DOHH2 (cell line): ENCODE results near the gene SLC19A1.

Experiments
- H3F3A ChIP-seq: fragments of 200-600 bp; sonication (generic), shearing (Covaris generic); 2 replicates; pipeline ENCODE4 v1.6.0; 2016; ENCODE audit warnings: antibody characterized with exemption, mild to moderate bottlenecking; ENCODE audit not compliant: control insufficient read depth, insufficient read depth
- H3K27ac ChIP-seq: fragments of 200-600 bp; sonication (generic); 2 replicates; pipeline ENCODE4 v1.5.1; 2014; ENCODE audit warnings: low read depth, mild to moderate bottlenecking, low read length, moderate library complexity
- H3K27me3 ChIP-seq: fragments of 200-600 bp; sonication (generic); 2 replicates; pipeline ENCODE4 v1.6.1; 2014; ENCODE audit warnings: mild to moderate bottlenecking, low read length, mixed read lengths; ENCODE audit not compliant: control insufficient read depth
- H3K36me3 ChIP-seq: fragments of 200-600 bp; sonication (generic); 2 replicates; pipeline ENCODE4 v1.6.1; 2014; ENCODE audit warnings: mild to moderate bottlenecking, low read length, moderate library complexity, mixed read lengths; ENCODE audit not compliant: control insufficient read depth
- H3K4me1 ChIP-seq: fragments of 200-600 bp; sonication (generic); 2 replicates; pipeline ENCODE4 v1.6.1; 2014; ENCODE audit warnings: mild to moderate bottlenecking, low read length, mixed read lengths; ENCODE audit not compliant: control insufficient read depth
- H3K4me2 ChIP-seq: fragments of 200-600 bp; sonication (generic); 2 replicates; pipeline ENCODE4 v1.6.0; 2014; ENCODE audit warnings: mild to moderate bottlenecking, low read length, moderate library complexity
- H3K4me3 ChIP-seq: fragments of 200-600 bp; sonication (generic); 2 replicates; pipeline ENCODE4 v1.5.1; 2014; ENCODE audit warnings: mild to moderate bottlenecking, low read length, mixed read lengths
- H3K79me2 ChIP-seq: fragments of 200-600 bp; sonication (generic); 2 replicates; pipeline ENCODE4 v1.6.1; 2014; ENCODE audit warnings: mild to moderate bottlenecking, low read length, mixed read lengths; ENCODE audit not compliant: control insufficient read depth
- H3K9me2 ChIP-seq: fragments of 200-600 bp; sonication (generic); replicated peaks from 2 replicates; pipeline ENCODE4 v1.6.1; 2014; ENCODE audit warnings: mild to moderate bottlenecking, low read length, mixed read lengths; ENCODE audit not compliant: control insufficient read depth
- H3K9me3 ChIP-seq: fragments of 200-600 bp; sonication (generic); 2 replicates; pipeline ENCODE4 v1.6.1; 2014; ENCODE audit warnings: antibody characterized with exemption, low read length, mixed read lengths; ENCODE audit not compliant: control insufficient read depth, insufficient read depth
- H4K20me1 ChIP-seq: fragments of 200-600 bp; sonication (generic); 2 replicates; pipeline ENCODE4 v1.6.0; 2014; ENCODE audit warnings: low read depth, mild to moderate bottlenecking, antibody characterized with exemption, low read length, moderate library complexity; ENCODE audit not compliant: control insufficient read depth, insufficient read depth
- CTCF ChIP-seq: fragments of 200-600 bp; sonication (generic); IDR thresholded peaks from one replicate; pipeline ENCODE4 v1.5.1; 2014; ENCODE audit warnings: antibody characterized with exemption, mild to moderate bottlenecking, low read depth, low read length; ENCODE audit not compliant: poor library complexity, severe bottlenecking
- EZH2phosphoT487 ChIP-seq: fragments of 200-600 bp; sonication (generic); IDR thresholded peaks from 2 replicates; pipeline ENCODE4 v1.6.1; 2017; ENCODE audit warnings: borderline replicate concordance, mild to moderate bottlenecking, antibody characterized with exemption, low read length, moderate library complexity, mixed read lengths

SLC19A1 gene

GRCh38 chr21:45545691-45546531 lies 3.7 kb upstream of the SLC19A1 start:
- peaks cover 61% of the 10 kb centered on the region for H3K27me3 ChIP-seq
- 0 out of 2 replicates have a peak, but pooled peaks cover 3% of the 10 kb centered on the region for H4K20me1 ChIP-seq
- peaks cover 22% of the 10 kb centered on the region for H3K4me1 ChIP-seq
- H3F3A ChIP-seq = peaks cover 4% of the 10 kb centered on the region
- H3K4me3 ChIP-seq = no peak overlapping the region
- TF ChIP-seq EZH2phosphoT487 (no peak), CTCF (no peak)
- no peak overlapping the region for H3K4me2 ChIP-seq
- peaks cover 7% of the 10 kb centered on the region for H3K36me3 ChIP-seq
- H3K27ac ChIP-seq = no peak overlapping the region
- peaks cover 10% of the 10 kb centered on the region for H3K79me2 ChIP-seq
- H3K9me2 ChIP-seq = no peaks in the 10 kb centered on the region
- no peaks in the 10 kb centered on the region; the same call in 1 of the 2 replicates for H3K9me3 ChIP-seq

DNA sequence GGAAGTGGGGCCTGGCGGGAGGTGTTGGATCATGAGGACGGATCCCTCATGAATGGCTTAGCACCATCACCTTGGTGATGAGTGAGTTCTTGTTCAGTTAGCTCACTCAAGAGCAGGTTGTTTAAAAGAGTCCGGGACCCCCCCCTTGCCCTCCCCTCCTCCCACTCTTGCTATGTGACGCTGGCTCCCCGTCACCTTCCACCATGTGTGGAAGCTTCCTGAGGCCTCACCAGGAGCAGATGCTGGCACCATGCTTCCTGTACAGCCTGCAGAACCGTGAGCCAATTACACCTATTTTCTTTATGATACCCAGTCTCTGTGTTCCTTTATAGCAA lies 3.0 kb upstream of the SLC19A1 start:
- Histone ChIP-seq H3K27ac (no peak overlapping the region), H3K9me3 (no peaks in the 10 kb centered on the region; the same call in 1 of the 2 replicates), H4K20me1 (0 out of 2 replicates have a peak, but pooled peaks cover 3% of the 10 kb centered on the region), H3K4me3 (no peak overlapping the region), H3F3A (0 out of 2 replicates have a peak, but pooled peaks cover 3% of the 10 kb centered on the region), H3K36me3 (peaks cover 14% of the 10 kb centered on the region), H3K9me2 (no peaks in the 10 kb centered on the region), H3K79me2 (peaks cover 17% of the 10 kb centered on the region), H3K4me2 (no peak overlapping the region), H3K27me3 (peaks cover 61% of the 10 kb centered on the region), H3K4me1 (peaks cover 22% of the 10 kb centered on the region)
- TF ChIP-seq EZH2phosphoT487 = no peak
- TF ChIP-seq CTCF = no peak

GRCh38 chr21:45544449-45545235 lies 2.4 kb upstream of the SLC19A1 start:
- H3F3A ChIP-seq = 0 out of 2 replicates have a peak, but pooled peaks cover 3% of the 10 kb centered on the region
- peaks cover 18% of the 10 kb centered on the region for H3K36me3 ChIP-seq
- H3K4me1 ChIP-seq = peaks cover 18% of the 10 kb centered on the region
- TF ChIP-seq CTCF (no peak), EZH2phosphoT487 (no peak)
- no peaks in the 10 kb centered on the region for H3K9me2 ChIP-seq
- 0 out of 2 replicates have a peak, but pooled peaks cover 3% of the 10 kb centered on the region for H4K20me1 ChIP-seq
- H3K4me3 ChIP-seq = no peak overlapping the region
- H3K27me3 ChIP-seq = peaks cover 56% of the 10 kb centered on the region
- H3K4me2 ChIP-seq = no peak overlapping the region
- no peak overlapping the region for H3K27ac ChIP-seq
- H3K9me3 ChIP-seq = no peaks in the 10 kb centered on the region; the same call in 1 of the 2 replicates
- H3K79me2 ChIP-seq = peaks cover 23% of the 10 kb centered on the region
